GM19452 (cell line): Measurements from ENCODE around the gene MTHFD1.

Source experiments
- ATAC-seq: cut with Tn5 transposase; IDR thresholded peaks from one replicate; pipeline ENCODE4 v1.9.1; 2021; ENCODE audit not compliant: unreplicated experiment

MTHFD1 gene

DNA sequence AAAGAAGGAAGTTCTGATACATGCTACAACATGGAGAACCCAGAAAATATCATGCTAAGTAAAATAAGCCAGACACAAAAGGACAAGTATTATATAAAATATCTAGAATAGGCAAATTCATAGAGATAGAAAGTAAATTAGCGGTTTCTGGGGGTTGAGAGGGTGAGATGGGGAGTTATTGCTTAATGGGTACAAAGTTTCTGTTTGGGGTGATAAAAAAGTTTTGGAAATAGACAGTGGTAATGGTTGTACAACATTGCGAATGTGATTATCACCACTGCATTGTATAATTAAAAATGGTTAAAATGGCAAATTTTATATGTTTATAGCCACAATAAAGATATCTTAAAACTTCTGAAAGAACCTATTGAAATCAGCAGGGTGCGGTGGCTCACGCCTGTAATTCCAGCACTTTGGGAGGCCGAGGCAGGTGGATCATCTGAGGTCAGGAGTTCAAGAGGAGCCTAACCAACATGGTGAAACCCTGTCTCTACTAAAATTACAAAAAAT, 100.5 kb downstream of the MTHFD1 start:
- no peak for ATAC-seq

DNA sequence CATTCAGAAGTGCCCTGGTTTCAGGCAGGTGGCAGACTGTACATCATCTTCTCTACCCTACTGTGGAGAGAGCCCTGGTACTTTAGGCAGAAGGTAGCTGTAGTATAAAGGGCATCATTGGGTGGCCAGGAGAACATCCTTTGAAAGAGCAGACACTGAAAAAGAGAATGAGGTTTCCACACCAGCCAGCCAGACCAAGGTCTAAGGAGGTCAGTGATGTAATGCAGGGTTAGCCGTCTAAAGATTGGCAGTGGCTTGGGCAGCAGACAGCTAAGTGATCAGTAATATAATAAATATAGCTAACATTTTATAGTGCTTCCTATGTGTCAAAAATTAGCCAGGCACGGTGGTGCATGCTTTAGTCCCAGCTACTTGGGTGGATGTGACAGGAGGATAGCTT, 103.5 kb downstream of the MTHFD1 start:
- ATAC-seq: no peak

DNA sequence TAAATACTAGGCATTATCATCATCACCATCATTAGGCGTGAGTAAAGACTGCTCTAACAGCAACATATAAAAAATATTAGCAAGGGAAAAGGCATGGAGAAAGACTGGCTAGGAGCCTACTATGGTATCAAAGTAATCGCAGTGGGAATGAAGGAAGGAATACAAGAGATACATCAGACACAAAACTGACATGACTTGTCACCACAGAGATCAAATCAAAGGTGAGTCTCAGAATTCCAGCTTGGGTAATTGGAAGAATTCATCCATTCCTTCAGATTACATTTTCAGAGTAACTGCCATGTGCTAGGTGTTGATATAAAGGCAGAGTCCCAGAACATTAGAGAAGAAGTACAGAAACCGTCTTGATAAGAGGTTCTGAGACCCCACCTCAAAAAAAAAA, 105.3 kb downstream of the MTHFD1 start:
- ATAC-seq: no peak

DNA sequence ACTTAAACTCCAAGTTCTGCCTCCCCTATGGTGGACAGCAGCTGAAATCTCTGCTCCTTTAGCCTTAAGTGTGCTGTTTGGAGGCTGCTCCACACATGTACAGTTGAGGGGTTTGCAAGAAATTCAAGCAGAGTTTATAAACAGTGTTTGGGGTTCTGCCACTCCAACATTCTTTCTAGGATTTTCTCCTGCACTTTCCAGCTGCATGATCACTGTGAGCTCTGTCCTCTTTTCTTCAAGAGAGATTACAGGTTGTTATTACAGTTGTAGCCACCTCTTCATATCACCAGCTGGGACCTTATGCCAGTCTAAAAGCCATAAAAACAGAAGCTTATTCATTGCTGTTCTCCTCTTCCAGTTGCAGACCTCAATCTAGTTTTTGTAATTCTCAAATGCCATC, 107.1 kb downstream of the MTHFD1 start:
- no peak for ATAC-seq

DNA sequence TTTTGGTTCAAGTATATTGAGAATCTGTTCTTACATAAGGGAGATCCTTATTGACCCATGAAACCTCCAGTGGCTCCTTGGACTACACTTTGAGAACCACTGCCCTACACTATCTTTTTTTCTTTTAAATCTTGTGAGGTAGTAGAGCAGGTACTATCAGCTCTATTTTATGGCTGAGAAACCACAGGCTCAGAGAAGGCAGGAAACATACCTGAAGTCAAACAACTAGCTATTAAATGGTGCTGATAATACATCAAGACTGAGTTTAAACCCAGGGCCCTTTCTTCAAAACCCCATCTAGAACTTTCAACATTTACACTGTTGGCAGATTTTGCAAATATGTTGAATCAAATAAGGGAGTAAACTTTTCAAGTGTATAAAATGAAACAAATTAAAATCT, 108.6 kb downstream of the MTHFD1 start:
- ATAC-seq: no peak

DNA sequence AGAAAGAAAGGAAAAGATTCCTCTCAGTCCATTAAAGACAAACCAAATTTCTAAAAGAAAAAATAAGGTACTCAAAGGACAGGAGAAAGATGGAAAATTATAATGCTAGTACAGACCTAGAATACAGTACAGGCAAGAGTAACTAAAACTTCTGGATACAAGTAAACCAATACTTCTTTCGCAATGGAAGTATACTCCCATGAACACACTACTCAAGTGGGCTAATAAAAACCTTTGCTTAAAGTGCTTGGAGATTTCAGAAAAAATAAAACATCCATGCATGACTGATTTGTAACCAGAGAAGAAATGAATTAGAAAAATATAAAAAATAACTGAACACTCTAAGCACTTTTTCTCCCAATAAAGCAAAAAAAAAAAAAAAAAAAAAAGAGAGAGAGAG, 111.9 kb downstream of the MTHFD1 start:
- ATAC-seq: no peak

DNA sequence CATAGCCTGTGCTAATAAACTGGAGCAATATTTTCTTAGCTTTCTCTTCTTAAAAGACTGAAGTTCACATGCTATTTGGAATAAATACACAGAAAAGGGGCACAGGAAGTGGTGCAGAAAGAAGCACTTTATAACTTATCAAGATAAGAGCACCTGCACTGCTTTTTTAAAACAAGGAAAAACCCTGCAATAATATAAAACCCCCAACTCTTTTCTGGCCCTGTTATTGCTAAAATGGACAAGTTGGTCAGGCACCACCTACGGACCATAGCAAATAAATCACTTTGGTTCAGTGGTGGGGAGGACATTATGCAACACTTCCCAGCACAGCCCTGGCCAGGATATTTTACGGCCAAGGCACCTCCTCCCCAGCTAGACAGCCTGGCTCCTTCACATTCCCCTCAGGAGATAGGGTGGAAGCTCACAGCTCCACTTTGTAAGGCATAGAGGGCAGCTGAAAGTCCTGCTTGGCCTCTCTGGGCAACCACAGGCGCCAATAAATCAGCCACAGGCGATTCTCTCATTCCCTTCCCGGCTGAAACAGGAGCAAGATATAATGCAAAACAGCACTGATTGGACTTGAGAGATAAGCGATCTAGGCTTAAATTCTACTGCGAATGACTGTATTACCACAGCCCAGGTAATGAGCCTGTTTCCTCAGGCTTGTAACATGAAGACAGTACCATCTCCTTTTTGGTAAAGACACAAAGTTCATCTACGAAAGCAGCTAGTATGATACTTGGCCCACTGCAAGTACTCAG, 113.4 kb downstream of the MTHFD1 start:
- ATAC-seq: no peak

DNA sequence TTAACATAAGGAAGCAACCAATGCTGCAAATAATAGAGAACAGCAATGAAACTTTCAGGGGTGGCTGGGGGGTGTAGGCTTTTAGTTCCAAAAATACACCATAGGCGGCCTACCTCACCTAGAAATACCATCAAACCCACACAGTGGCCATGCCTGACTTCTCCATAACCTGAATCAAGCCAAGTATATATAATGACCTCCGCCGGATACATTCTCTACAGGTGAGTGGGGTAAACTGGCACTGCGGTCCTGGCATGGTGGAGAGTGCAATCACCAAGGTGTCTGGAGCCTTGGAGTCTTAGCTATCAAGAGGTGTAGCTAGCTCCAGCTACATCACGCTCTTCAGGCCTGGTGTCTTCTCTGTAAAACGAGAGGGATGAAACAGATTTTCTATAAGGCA, 114.3 kb downstream of the MTHFD1 start:
- no peak for ATAC-seq

DNA sequence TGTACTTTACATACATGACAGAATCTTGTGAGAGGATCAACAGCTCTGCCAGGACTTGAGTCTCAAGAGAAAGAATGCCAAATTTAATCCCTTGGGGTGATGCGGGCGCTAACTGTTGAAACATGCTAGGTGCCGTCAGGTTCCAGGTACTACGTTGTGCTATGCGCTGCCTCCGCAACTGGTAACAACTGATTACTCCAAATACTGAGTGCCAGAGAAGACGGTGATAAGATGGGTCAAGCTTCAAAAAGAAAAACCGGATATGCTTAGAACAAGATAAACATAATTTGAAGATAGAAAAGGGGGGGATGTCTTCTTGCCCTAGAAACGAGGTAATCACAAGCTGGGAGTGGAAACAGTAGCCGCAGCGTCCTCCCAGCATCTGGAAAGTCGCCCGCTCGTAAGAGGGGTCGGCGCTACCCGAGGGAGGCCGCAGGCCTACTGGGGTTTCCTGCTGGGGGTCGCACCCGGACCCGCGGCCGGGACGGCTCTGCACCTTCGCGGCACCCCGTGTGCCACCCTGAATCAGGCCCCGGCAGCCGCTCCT, 114.8 kb downstream of the MTHFD1 start:
- ATAC-seq: no peak

DNA sequence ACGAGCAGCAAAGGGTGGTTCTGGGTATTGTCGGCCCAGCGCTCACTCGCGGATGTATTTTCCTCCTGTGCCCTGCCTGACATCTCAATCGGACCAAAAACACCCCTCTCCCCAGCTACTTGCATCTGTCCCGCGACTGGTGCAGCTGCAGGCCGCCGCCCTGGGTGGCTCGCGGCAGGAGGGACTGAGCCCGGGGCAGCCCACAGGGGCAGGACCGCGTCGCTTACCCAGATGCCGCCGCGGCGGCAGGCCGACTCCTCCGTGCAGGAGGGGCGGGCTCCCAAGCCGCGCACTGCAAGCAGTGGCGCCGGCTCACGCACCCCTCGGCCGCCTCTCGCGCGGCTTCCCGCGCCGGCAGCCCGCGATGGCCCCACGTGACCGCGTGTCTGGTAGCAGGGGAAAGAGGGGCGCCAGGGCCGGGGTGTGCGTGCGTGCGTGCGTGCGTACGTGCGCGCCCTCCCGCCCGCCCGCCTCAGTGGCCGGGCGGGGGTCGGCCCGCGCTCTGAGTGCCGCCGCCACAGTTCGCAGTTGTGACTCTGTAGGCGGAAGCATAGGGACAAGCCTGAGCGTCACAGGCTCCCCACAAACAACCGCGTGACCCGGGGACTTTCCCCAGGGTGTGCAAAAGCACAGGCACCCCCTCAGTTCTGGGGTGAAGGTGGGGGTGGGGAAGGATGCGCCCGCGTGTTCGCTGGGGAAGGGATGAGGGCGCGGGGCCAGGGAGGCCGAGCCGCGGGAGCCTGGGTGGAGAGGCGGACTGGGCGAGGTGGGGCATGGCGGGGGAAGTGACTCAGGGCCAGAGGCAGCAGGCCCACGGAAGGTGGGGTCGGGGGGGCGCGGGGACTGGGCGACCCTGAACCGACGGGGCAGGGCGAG, 115.5 kb downstream of the MTHFD1 start, which contains the start of gene ZBTB25:
TSS of gene ZBTB25 (minus strand) at position 405 of the 876 bp plus-strand sequence. CDS start 13,305 bp downstream, outside the sequence.
- peak; percentile 60 for ATAC-seq

DNA sequence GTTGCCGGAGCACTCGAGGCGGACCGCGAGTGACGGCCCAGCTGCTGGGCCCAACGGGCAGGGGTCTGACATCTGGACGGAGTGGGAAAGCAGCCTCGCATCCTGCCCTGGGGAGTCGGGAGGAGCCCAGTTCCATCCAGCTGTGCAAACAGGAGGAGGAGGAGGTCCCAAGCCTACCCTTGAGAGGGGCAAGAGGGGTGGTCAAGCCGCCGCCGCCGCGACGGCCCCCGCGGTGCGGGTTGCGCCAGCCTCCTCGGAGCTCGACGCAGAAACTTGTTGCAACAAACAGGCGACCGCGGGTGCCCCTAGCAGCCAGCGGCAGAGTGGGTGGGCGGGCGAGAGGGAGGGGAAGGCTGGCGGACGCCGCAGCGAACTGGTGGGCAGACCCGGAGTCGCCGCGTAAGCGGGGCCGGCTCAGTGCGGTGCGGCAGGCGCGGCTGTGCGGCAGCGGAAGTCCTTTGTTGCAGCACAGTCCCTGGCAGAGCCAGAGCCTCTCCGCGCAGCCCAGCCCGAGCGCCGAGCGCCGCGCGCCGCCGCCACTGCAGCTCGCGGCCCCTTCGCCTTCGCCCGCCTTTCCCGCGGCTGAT, 116.2 kb downstream of the MTHFD1 start, which contains the start of gene ZBTB1:
TSS of gene ZBTB1 (plus strand) at position 461 of the 587 bp plus-strand sequence. CDS start 16,735 bp downstream, outside the sequence.
- ATAC-seq: peak; percentile 23

DNA sequence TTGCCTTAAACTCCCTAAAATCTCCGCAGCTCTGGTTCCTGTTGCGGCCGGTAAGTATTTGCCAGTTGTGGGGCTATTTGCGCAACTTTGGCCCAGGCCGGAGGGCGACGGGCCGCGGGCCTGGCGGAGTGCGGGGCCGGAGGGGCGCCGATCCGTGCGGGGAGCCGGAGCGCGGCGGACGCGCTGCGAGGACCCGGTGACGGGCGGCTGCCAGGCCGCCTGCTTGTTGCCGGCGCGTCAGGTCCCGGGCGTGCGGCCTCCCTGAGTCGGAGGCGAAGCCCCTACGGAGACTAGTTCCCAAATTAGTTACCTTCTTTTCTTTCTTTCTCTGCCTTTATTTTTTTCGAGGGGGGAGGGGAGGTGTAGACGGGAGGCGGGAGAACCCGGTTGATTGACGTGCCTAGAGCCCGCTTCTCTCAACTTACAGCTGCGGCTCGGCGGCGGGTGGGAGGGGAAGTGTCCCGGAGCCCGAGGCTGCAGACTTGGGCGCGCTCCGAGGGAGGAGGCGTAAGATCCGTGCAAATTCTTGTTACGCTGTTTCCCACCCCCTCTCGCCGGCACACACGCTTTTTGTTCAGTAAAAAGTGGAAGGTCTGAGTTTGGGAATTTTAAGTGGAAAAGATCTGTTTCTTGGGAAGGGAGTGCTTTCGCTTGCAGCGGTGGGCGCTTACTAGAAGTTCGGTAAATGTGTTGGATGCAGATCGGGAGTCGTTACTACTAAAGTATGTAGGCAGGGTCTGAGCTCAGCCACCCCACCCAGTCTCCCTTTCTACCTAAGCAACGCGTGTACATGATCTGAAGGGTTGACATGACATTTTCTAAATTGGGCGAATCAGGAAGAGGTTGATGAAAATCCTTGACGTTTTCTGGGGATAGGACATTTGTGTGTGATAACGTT, 117.0 kb downstream of the MTHFD1 start:
- ATAC-seq: peak; percentile 23

DNA sequence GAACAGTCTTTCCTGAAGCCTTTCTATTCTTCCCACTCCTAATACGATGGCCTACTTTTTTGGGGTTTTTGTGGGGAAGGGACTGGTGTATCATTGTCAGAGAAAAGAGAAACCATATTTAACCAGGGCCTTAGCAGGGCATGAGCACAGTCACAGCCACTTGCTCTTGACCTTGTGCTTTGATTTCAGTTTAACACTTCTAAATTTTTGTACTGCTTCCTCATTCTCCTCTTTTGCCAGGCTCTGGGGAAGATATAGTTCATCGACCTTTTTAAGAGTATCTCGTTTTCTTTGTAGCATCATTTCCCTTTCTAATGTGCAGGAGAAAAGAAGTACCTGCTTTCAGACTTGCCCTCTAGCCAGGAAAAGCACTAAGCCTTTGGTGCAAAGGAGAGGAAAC, 118.6 kb downstream of the MTHFD1 start:
- ATAC-seq: no peak

DNA sequence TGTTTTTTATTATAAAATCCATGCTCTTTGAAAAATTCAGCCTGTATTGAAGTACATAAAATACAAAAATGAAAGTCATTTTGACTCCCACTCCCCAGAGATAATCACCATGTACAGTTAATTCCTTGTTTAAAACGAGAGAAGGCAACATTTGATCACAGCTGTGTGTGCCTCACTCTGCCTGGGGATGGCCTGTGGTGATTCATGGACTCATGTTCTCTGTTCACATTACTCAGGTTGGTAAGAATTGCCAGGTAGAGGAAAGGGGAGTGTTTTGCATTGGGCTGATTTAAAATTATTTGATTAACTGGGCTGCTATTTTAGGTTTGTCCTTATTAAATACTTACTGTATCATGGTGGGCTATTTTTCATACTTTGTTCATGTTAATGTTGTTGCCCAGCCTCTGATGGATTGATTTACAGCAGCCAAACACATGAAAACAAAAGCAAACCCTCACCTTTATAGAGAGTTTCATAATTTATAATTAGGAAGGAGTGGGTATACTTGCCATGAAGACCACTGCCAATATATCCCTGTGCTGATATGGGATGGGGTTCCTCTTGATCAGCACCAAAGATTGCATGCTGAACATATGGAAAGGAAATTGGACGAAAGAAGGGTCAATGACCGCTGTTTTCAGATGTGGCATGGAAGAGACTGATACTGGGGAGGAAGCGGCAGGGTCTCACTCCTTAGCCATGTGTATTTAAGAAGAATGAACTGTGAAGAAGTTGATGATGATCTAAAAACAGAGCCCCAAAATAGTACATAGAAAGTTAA, 119.4 kb downstream of the MTHFD1 start:
- ATAC-seq: no peak

DNA sequence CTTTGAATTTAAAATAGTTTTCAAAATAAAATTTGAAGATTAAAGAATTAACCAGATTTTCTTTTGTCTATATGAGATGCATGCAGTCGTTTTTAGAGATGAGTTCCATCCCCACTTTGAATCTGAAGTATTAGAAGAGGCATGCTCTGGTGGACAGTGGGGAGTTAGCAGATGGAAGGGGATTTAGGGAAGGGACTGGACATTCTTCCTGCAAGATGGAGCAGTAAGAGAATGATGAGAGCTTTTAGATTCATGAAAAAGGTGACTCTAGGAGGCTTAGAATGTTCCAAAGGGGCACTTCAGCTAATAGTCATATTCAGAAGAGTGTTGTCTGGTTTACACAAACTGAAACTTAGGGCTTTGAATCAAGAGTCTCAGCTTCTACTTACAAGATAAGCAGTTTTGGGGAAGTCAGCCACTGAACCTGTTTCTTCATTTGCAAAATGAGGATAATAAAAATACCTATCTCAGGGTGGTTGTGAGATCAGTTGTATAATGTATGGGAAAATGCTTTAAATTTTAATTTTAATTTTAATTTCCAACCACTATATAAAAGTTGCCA, 120.1 kb downstream of the MTHFD1 start:
- ATAC-seq: no peak

DNA sequence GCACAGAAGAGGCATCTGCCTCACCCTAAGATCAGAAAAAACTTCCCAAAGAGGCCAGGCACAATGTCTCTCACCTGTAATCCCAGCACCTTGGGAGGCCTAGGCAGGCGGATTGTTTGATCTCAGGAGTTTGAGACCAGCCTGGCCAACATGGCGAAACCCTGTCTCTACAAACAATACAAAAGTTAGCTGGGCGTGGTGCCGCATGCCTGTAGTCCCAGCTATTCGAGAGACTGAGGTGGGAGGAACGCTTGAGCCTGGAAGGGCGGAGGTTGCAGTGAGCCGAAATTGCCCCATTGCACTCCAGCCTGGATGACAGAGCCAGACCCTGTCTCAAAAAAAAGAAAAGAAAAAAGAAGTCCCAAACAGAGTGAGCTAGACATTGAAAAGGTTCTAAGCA, 120.9 kb downstream of the MTHFD1 start:
- ATAC-seq: no peak
